CD4-positive, CD25-positive, alpha-beta regulatory T cell (primary cell): ENCODE results near the gene SPDYE16. TPM values are rescaled to one million over a fixed set of nuclear protein-coding genes. Genes with fewer than 3 reads are reported as not detected.
"Not testable (repeated sequence)": the region's sequence is repeated elsewhere in the genome, so short reads cannot be mapped to it uniquely, and the experiment has no call there.

ENCODE experiments used
- ATAC-seq, 2 donors: fragments of 150-1000 bp; cut with Tn5 transposase; one replicate each; pipeline ENCODE4 v1.10.0; 2021; ENCODE audit warnings: low read depth in 2 of 2, moderate number of reproducible peaks in 2 of 2, moderate library complexity in 1 of 2
- DNase-seq, 3 donors: peaks; one replicate each; pipeline versions ENCODE4 v3.0.0 to v3.0.0-alpha.2; 2012 to 2022; ENCODE audit warnings: mixed read lengths in 1 of 3
- H3K27ac ChIP-seq: one replicate; pipeline ENCODE4 v1.7.0; 2013; ENCODE audit warnings: mild to moderate bottlenecking, low read length; ENCODE audit not compliant: insufficient read depth, poor library complexity, severe bottlenecking
- H3K27me3 ChIP-seq: one replicate; pipeline ENCODE4 v1.7.0; 2013; ENCODE audit warnings: low read length; ENCODE audit not compliant: control insufficient read depth, insufficient read depth
- H3K36me3 ChIP-seq: one replicate; pipeline ENCODE4 v1.7.0; 2013; ENCODE audit warnings: mild to moderate bottlenecking, low read length, moderate library complexity; ENCODE audit not compliant: control insufficient read depth, insufficient read depth
- H3K4me1 ChIP-seq: 2 replicates; pipeline ENCODE4 v1.7.0; 2013; ENCODE audit warnings: mild to moderate bottlenecking, low read length; ENCODE audit not compliant: insufficient read depth, control insufficient read depth, poor library complexity, severe bottlenecking
- H3K4me3 ChIP-seq: one replicate; pipeline ENCODE4 v1.7.0; 2013; ENCODE audit warnings: low read depth, mild to moderate bottlenecking, low read length, moderate library complexity
- H3K9me3 ChIP-seq, 2 experiments: 1 replicate in 1 of 2; 2 replicates in 1 of 2; pipeline ENCODE4 v1.7.0; 2013; ENCODE audit warnings: low read length in 2 of 2, mild to moderate bottlenecking in 1 of 2, moderate library complexity in 1 of 2; ENCODE audit not compliant: control insufficient read depth in 2 of 2
- H3K27ac Mint-ChIP-seq, 3 donors: one replicate each; pipeline ENCODE4 v1.8.0; 2020 to 2022; ENCODE audit warnings: mild to moderate bottlenecking in 3 of 3, mixed read lengths in 3 of 3, moderate library complexity in 2 of 3
- H3K27me3 Mint-ChIP-seq: one replicate; pipeline ENCODE4 v1.8.0; 2022; ENCODE audit warnings: mild to moderate bottlenecking, mixed read lengths
- H3K36me3 Mint-ChIP-seq: one replicate; pipeline ENCODE4 v1.8.0; 2020; ENCODE audit warnings: mixed read lengths
- H3K4me1 Mint-ChIP-seq, 4 donors: one replicate each; pipeline ENCODE4 v1.8.0; 2020 to 2022; ENCODE audit warnings: mixed read lengths in 4 of 4, mild to moderate bottlenecking in 1 of 4
- H3K4me3 Mint-ChIP-seq, 4 donors: one replicate each; pipeline ENCODE4 v1.8.0; 2020 to 2022; ENCODE audit warnings: mild to moderate bottlenecking in 4 of 4, mixed read lengths in 4 of 4, moderate library complexity in 3 of 4
- H3K9me3 Mint-ChIP-seq, 7 donors: one replicate each; pipeline ENCODE4 v1.8.0; 2020 to 2022; ENCODE audit warnings: mixed read lengths in 7 of 7, mild to moderate bottlenecking in 3 of 7, moderate library complexity in 2 of 7
- polyA plus RNA-seq, 4 donors: library from polyadenylated mRNA; unstranded; fragments of 300-500 nt; fragmentation: Illumina TruSeq; gene quantifications; one replicate each; pipeline ENCODE4 v1.2.3, GENCODE V29; 2021
- total RNA-seq: library from RNA; stranded (reverse); gene quantifications from one replicate; pipeline ENCODE4 v1.2.3, GENCODE V29; 2022

SPDYE16 gene
- 2.9 TPM for total RNA-seq
- polyA plus RNA-seq: under 1 TPM in 2 of 4 donors, not detected in 2; 0.06 to 0.09 TPM

- not testable (repeated sequence) for H3K4me3 Mint-ChIP-seq, H3K27ac Mint-ChIP-seq, H3K4me1 Mint-ChIP-seq
Observed at GRCh38 chr7:76543197-76543596, at the start of gene SPDYE16. Gene SPDYE16, minus strand, starts transcription at chr7:76543297. Its CDS starts 1,838 bp downstream, at chr7:76541459.

DNA sequence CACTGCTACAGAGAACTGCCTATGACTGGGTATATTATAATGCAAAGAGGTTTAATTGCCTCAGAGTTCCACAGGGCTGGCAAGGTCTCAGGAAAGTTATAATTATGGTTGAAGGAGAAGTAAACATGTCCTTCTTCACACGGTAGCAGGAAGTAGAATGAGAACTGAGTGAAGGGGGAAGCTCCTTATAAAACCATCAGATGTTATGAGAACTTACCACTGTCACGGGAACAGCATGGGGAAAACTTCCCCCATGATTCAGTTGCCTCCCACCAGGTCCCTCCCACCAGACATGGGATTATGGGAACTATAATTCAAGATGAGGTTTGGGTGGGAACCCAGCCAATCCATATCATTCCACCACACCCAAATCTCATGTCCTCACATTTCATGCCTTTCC lies 49.6 kb upstream of the SPDYE16 start:
- not testable (repeated sequence) for H3K9me3 Mint-ChIP-seq, H3K36me3 Mint-ChIP-seq, H3K27me3 Mint-ChIP-seq, H3K27ac ChIP-seq, H3K4me3 Mint-ChIP-seq, ATAC-seq, H3K9me3 ChIP-seq, DNase-seq, H3K36me3 ChIP-seq, H3K27me3 ChIP-seq, H3K4me1 ChIP-seq, H3K27ac Mint-ChIP-seq, H3K4me3 ChIP-seq
- H3K4me1 Mint-ChIP-seq: peaks cover 8 to 40% (median 26%) of the 10 kb centered on the region in 4 donors

More at GRCh38 chr7:76543197-76543596, at the start of gene SPDYE16:
- not testable (repeated sequence) for H3K4me1 ChIP-seq, H3K9me3 Mint-ChIP-seq, H3K36me3 Mint-ChIP-seq, H3K27me3 Mint-ChIP-seq, H3K36me3 ChIP-seq, H3K27ac ChIP-seq, H3K9me3 ChIP-seq, ATAC-seq, H3K27me3 ChIP-seq, H3K4me3 ChIP-seq, DNase-seq

DNA sequence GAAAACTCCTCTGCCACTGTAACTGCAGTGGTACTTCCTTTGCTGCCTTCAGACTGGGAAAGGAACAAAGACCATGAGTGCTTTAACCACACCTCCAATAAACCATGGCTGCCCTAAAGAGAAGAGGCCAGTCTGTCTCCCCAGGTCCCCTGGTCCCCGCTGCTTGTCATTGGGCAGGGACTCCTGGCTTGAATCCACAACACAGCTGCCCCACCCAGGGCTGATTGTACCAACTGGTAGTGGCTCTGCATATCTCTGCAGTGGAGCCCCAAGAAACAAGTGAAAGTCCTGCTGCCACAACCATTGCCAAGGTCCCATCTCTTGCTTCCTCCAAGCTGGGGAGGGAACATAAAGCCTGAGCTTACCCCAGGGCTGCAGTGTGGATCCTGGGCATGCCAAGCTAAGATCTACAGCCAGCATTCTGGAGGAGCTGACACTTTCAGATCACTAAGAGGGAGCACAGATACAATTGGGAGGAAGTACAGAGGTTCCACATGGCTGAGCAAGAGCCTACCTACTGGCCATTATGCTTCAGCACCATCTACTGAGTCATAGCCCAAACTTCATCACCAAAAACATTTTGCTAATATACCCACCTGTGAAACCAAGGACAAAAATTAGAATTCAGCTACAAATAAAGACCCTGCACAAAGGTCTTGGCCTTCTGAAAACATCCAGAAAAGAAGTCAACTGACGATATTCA lies 48.7 kb upstream of the SPDYE16 start:
- peak in 1 of 2 donors; percentile 26 for ATAC-seq
- not testable (repeated sequence) for H3K9me3 ChIP-seq, H3K27ac ChIP-seq, H3K27me3 ChIP-seq, H3K4me3 ChIP-seq, H3K4me1 ChIP-seq, H3K4me3 Mint-ChIP-seq, H3K9me3 Mint-ChIP-seq, DNase-seq, H3K36me3 ChIP-seq, H3K27me3 Mint-ChIP-seq, H3K27ac Mint-ChIP-seq, H3K36me3 Mint-ChIP-seq
- H3K4me1 Mint-ChIP-seq: peaks cover 15 to 40% (median 27%) of the 10 kb centered on the region in 4 donors

DNA sequence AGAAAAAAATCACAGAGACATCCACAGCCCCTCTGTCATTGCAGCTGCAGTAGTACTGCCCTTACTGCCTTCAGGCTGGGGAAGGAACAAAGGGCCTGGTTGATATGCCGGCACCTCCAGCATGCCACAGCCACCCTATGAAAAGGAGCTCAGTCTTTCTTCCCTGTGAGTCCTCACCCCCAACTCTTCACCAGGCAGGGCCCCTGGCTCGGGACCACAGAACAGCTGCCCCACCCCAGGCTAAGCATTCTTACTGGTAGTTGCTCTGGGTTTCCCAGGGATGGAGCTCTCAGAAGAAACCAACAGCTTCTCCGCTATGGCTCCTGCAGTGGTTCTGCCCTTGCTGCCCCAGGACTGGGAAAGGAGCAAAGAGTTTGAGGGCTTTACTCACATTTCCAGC lies 47.9 kb upstream of the SPDYE16 start:
- not testable (repeated sequence) for H3K4me1 ChIP-seq, H3K36me3 ChIP-seq, H3K27ac ChIP-seq, DNase-seq, H3K27me3 Mint-ChIP-seq, H3K9me3 Mint-ChIP-seq, H3K4me3 ChIP-seq, H3K4me3 Mint-ChIP-seq, ATAC-seq, H3K9me3 ChIP-seq, H3K27me3 ChIP-seq, H3K27ac Mint-ChIP-seq, H3K36me3 Mint-ChIP-seq
- peaks cover 20 to 40% (median 27%) of the 10 kb centered on the region in 4 donors for H3K4me1 Mint-ChIP-seq

GRCh38 chr7:76588586-76588985 lies 45.5 kb upstream of the SPDYE16 start:
- H3K27ac ChIP-seq, H3K27me3 Mint-ChIP-seq, H3K4me1 ChIP-seq, H3K9me3 ChIP-seq, DNase-seq, H3K36me3 ChIP-seq, H3K27me3 ChIP-seq, H3K36me3 Mint-ChIP-seq, H3K4me3 ChIP-seq, H3K9me3 Mint-ChIP-seq: not testable (repeated sequence)
- H3K27ac Mint-ChIP-seq: peak overlapping the region; percentile 51 to 66 (median 64)
- H3K4me1 Mint-ChIP-seq: peaks cover 25 to 46% (median 29%) of the 10 kb centered on the region in 4 donors
- peak overlapping the region in 3 of 4 donors; percentile 9 to 73 (median 52) for H3K4me3 Mint-ChIP-seq
- ATAC-seq: peak; percentile 29 to 43

DNA sequence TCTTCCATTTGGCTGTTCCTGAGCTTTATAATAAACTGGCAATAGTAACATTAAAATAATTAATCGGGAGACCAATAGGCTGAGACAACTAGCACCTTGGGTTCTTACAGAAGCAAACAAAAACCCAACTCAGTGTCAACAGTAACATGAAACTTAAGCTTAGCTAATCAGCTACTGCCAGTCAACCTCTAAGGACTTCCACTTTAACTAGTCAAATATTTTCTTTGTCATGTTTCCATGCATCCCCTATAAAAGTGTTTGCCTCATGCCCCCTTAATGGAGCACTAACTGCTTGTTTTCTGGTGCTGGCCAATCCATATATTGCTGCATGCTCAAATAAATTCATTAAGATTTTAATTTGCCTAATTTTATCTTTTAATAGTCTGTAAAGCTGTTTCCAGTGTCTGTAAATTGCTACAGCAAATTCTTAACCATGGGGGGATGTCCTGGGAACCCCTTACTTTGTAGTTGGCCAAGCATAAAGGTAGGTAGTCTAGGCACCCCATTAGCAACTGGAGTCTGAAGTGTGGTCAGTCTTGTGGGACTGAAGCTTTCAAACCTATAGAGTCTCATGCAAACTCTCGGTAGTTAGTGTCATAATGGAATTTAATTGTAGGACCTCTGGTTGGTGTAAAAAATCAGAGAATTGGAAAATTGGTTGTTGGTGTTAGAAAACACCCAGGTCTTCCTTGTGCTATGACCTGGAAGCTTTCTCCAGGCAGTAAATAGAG lies 43.7 kb upstream of the SPDYE16 start:
- not testable (repeated sequence) for H3K9me3 Mint-ChIP-seq, H3K36me3 Mint-ChIP-seq, DNase-seq, H3K9me3 ChIP-seq, H3K27ac ChIP-seq, H3K36me3 ChIP-seq, H3K4me1 ChIP-seq, H3K27me3 Mint-ChIP-seq, ATAC-seq, H3K4me3 ChIP-seq, H3K27me3 ChIP-seq, H3K4me3 Mint-ChIP-seq
- H3K4me1 Mint-ChIP-seq: peaks cover 25 to 55% (median 34%) of the 10 kb centered on the region in 4 donors
- peak overlapping the region in 1 of 3 donors; percentile 64 for H3K27ac Mint-ChIP-seq

DNA sequence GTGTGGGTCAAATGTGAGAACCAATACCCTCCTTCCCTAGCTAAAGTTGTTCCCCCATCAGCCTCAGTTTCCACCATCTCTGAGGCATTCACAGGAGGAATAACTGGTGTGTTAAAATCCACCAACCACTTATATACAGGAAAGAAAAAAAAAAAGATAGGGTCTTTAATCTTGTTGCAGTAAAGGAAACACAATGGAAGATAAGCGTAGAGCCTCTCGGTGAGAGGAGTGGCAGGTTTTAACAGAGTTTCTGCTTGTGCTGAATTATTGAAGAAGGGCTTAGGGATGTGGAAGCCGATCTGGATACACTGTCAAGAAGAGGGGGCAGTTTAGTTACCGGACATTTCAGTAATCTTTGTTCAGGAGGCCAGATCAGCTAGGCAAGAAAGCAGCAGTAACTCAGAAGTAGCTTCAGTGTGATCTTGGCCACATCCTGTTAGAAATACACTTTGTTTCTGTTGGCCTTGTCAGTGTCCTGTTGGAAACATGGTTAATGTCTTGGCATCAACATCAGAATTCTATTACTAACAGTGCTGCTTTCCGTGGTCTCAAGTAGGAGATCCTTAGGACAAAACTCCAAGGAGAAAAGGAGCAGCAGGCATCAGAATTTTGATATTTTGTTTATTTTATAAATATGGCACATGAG lies 40.7 kb upstream of the SPDYE16 start:
- peak overlapping the region; percentile 11 to 79 (median 52) for H3K4me3 Mint-ChIP-seq
- peak in 1 of 2 donors; percentile 38 for ATAC-seq
- H3K4me3 ChIP-seq, H3K36me3 ChIP-seq, H3K27me3 Mint-ChIP-seq, H3K36me3 Mint-ChIP-seq, H3K9me3 Mint-ChIP-seq, H3K9me3 ChIP-seq, H3K27me3 ChIP-seq, H3K4me1 ChIP-seq, H3K27ac ChIP-seq: not testable (repeated sequence)
- H3K27ac Mint-ChIP-seq: peak overlapping the region; percentile 50 to 91 (median 50)
- DNase-seq: peak in 1 of 3 donors; percentile 49
- peaks cover 25 to 58% (median 38%) of the 10 kb centered on the region in 4 donors for H3K4me1 Mint-ChIP-seq
